Measurements from ENCODE around the gene NAMPT. TPM values are rescaled to one million over a fixed set of nuclear protein-coding genes. Genes with fewer than 3 reads are reported as not detected.

The NAMPT gene
- total RNA-seq, 1 experiment from 2014 or later, result 79.1 TPM

GRCh38 chr7:106289848-106290247 is 5.1 kb upstream of the NAMPT start:
- intact Hi-C loops (cut with micrococcal nuclease; ENCODE audit: unreplicated experiment), result loop anchor here (5.0 to 10.0 kb wide), 3 partner anchors 77 to 875 kb away; partner anchors contain the start of genes HBP1 and SYPL1
- Mint-ChIP-seq H3K9me3 (ENCODE audit: unreplicated experiment) (no peaks in the 10 kb centered on the region), H3K4me1 (ENCODE audit: low read depth, unreplicated experiment) (peaks cover 6% of the 10 kb centered on the region), H3K36me3 (ENCODE audit: insufficient read depth, unreplicated experiment) (peaks cover 13% of the 10 kb centered on the region), H3K27me3 (ENCODE audit: insufficient read depth, unreplicated experiment) (no peaks in the 10 kb centered on the region), H3K4me3 (ENCODE audit: unreplicated experiment) (no peak overlapping the region), H3K27ac (ENCODE audit: unreplicated experiment) (no peak overlapping the region)
- Histone ChIP-seq H3K27me3 (replicated peaks; ENCODE audit: control insufficient read depth, insufficient read depth, low read length) (no peaks in the 10 kb centered on the region), H3K4me1 (peaks cover 7% of the 10 kb centered on the region; the same call in 1 of the 2 replicates), H3K4me3 (ENCODE audit: low read depth, low read length) (no peak overlapping the region), H3K36me3 (ENCODE audit: control insufficient read depth, insufficient read depth, low read length) (no peaks in the 10 kb centered on the region), H3K9me3 (no peaks in the 10 kb centered on the region)
- ChIA-PET POLR2A (no interaction called here), CTCF (no interaction called here)
- TF ChIP-seq CTCF (IDR thresholded peaks at IDR 0.05; ENCODE audit: insufficient read depth in 1 of 2, low read depth in 1 of 2, low read length in 1 of 2, severe bottlenecking in 1 of 2, unreplicated experiment in 1 of 2), result no peak
- BruUV-seq (replicated peaks), result no TSS peak
- no peak for DNase-seq

GRCh38 chr7:106288263-106288662 is 3.5 kb upstream of the NAMPT start:
- Histone ChIP-seq H3K4me1 (peaks cover 7% of the 10 kb centered on the region; the same call in 1 of the 2 replicates), H3K9me3 (no peaks in the 10 kb centered on the region), H3K27me3 (replicated peaks; ENCODE audit: control insufficient read depth, insufficient read depth, low read length) (no peaks in the 10 kb centered on the region), H3K4me3 (ENCODE audit: low read depth, low read length) (no peak overlapping the region), H3K36me3 (ENCODE audit: control insufficient read depth, insufficient read depth, low read length) (no peaks in the 10 kb centered on the region)
- no peak for DNase-seq
- intact Hi-C loops (cut with micrococcal nuclease; ENCODE audit: unreplicated experiment), result loop anchor here (5.0 to 10.0 kb wide), 3 partner anchors 79 to 877 kb away; partner anchors contain the start of genes HBP1 and SYPL1
- H3K4me1 Mint-ChIP-seq (ENCODE audit: low read depth, unreplicated experiment), result peaks cover 13% of the 10 kb centered on the region
- H3K4me3 Mint-ChIP-seq (ENCODE audit: unreplicated experiment), result no peak overlapping the region
- BruUV-seq (replicated peaks), result no TSS peak
- POLR2A ChIA-PET, result no interaction called here
- H3K9me3 Mint-ChIP-seq (ENCODE audit: unreplicated experiment), result no peaks in the 10 kb centered on the region
- H3K27me3 Mint-ChIP-seq (ENCODE audit: insufficient read depth, unreplicated experiment), result no peaks in the 10 kb centered on the region
- H3K27ac Mint-ChIP-seq (ENCODE audit: unreplicated experiment), result no peak overlapping the region
- no peak for TF ChIP-seq CTCF (IDR thresholded peaks at IDR 0.05; ENCODE audit: insufficient read depth in 1 of 2, low read depth in 1 of 2, low read length in 1 of 2, severe bottlenecking in 1 of 2, unreplicated experiment in 1 of 2)
- peaks cover 23% of the 10 kb centered on the region for H3K36me3 Mint-ChIP-seq (ENCODE audit: insufficient read depth, unreplicated experiment)
- CTCF ChIA-PET, result no interaction called here

- H3K9me3 ChIP-seq, result no peaks in the 10 kb centered on the region
- H3K9me3 Mint-ChIP-seq (ENCODE audit: unreplicated experiment), result no peaks in the 10 kb centered on the region
- peaks cover 13% of the 10 kb centered on the region for H3K4me1 Mint-ChIP-seq (ENCODE audit: low read depth, unreplicated experiment)
- no peaks in the 10 kb centered on the region for H3K36me3 ChIP-seq (ENCODE audit: control insufficient read depth, insufficient read depth, low read length)
- H3K27me3 ChIP-seq (replicated peaks; ENCODE audit: control insufficient read depth, insufficient read depth, low read length), result no peaks in the 10 kb centered on the region
- H3K27me3 Mint-ChIP-seq (ENCODE audit: insufficient read depth, unreplicated experiment), result no peaks in the 10 kb centered on the region
- ChIA-PET POLR2A (no interaction called here), CTCF (no interaction called here)
- peaks cover 11% of the 10 kb centered on the region; the same call in 1 of the 2 replicates for H3K4me1 ChIP-seq
- no peak for DNase-seq
- no peak for TF ChIP-seq CTCF (IDR thresholded peaks at IDR 0.05; ENCODE audit: insufficient read depth in 1 of 2, low read depth in 1 of 2, low read length in 1 of 2, severe bottlenecking in 1 of 2, unreplicated experiment in 1 of 2)
- BruUV-seq (replicated peaks), result no TSS peak
- H3K4me3 ChIP-seq (ENCODE audit: low read depth, low read length), result no peak overlapping the region
- peaks cover 23% of the 10 kb centered on the region for H3K36me3 Mint-ChIP-seq (ENCODE audit: insufficient read depth, unreplicated experiment)
- H3K4me3 Mint-ChIP-seq (ENCODE audit: unreplicated experiment), result no peak overlapping the region
- intact Hi-C loops (cut with micrococcal nuclease; ENCODE audit: unreplicated experiment), result loop anchor here (5.0 to 10.0 kb wide), 3 partner anchors 80 to 877 kb away; partner anchors contain the start of genes HBP1 and SYPL1
- H3K27ac Mint-ChIP-seq (ENCODE audit: unreplicated experiment), result no peak overlapping the region
Measured at GRCh38 chr7:106287786-106288185, 3.0 kb upstream of the NAMPT start.

All from Caco-2 (cell line).